ENCODE results near the gene RFXANK.
A peak's percentile ranks its signal among the peaks of the same experiment; 100 is the strongest.
"Not testable (repeated sequence)": the region's sequence is repeated elsewhere in the genome, so short reads cannot be mapped to it uniquely, and the experiment has no call there.

RFXANK gene

GRCh38 chr19:19170053-19170872 is 21.8 kb upstream of the RFXANK start, which contains the start of gene MEF2B:
Gene MEF2B (minus strand): TSS chr19:19170263. CDS start chr19:19150735, 19,528 bp downstream.
- peak; percentile 47 for DNase-seq (ENCODE audit: low read depth)

DNA sequence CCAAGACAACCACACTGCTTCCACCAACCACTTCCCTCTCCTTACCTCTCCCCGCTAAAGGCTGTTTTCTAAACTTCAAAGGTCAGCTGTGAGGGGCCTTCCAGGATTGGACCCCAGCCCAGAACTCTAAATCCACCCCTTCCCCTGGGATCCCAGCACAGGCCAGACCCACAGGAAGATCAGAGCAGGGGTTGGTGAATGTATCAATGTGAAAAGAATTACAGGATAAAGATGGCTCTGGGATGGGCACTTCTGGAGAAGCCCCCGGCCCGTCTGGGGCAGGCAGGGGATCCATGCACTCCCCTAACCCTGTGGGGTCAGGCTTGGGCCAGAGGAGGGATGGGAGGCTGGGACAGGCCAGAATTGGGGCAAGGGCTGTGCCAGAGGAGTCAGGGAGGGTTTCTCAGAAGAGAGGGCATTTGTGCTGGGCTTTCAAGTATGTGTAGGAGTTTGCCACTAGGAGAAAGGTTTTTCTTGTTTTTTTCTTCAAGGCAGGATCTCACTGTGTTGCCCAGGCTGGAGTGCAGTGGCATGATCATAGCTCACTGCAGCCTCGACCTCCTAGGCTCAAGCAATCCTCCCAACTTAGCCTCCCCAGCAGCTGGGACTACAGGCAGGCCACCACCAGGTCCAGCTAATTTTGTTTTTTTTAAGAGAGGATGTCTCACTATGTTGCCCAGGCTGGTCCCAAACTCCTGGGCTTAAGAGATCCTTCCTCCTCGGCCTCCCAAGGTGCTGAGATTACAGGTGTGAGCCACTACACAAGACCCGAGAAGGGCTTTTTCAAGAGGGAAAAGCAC is 21.0 kb upstream of the RFXANK start:
- peak; percentile 63 for DNase-seq (ENCODE audit: low read depth)

DNA sequence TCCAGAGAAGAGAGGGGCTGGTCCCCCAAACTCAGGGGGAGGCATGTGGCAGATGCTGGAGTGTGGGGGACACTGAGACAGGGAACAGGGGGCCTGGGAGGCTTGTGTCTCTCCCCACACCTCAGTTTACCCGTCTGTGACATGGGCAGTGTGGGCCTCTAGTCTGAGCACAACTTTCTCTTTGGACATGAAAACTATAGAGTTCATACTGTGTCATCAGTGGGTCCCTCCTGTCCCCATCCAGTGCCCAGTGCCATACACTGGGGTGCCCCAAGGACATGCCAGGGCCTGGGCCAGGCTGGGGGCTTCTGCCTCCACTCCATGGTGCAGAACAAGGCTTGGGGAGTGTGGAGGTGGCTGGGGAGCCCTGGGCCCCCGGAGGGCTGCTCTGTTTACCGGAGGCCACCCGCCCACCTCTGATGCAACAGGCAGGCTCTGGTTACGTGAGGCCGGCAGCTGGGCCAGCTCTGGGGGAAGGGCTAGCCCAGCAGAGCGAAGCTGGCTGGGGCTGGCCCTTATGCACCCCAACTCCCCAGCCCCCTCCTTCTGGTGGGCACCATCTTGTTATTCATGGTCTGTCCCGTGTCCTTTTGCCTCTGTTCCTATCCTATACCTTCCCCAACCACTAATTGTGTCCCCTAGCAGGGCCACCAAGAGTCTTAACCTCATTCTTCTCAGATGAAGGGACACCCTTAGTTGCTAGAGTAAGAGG is 20.1 kb upstream of the RFXANK start:
- DNase-seq (ENCODE audit: low read depth) = peak; percentile 71

DNA sequence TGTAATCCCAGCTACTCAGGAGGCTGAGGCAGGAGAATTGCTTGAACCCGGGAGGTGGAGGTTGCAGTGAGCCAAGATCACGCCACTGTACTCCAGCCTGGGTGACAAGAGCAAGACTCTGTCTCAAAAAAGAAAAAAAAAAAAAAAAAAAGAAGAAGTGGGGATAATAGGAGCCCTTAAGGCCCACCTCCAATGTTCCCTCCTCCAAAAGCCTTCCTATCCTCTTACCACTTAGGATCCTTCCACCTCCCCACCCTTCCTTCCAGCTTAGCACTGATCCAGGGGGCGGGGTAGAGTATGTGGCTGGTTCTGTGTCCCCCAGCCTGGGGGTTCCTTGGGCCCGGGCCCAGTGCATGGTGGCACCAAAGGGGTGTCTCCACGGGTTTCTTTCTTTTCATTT is 18.8 kb upstream of the RFXANK start:
- DNase-seq (ENCODE audit: low read depth) = not testable (repeated sequence)

- DNase-seq (ENCODE audit: low read depth) = no peak
Measured at GRCh38 chr19:19176950-19177349, 15.1 kb upstream of the RFXANK start.

DNA sequence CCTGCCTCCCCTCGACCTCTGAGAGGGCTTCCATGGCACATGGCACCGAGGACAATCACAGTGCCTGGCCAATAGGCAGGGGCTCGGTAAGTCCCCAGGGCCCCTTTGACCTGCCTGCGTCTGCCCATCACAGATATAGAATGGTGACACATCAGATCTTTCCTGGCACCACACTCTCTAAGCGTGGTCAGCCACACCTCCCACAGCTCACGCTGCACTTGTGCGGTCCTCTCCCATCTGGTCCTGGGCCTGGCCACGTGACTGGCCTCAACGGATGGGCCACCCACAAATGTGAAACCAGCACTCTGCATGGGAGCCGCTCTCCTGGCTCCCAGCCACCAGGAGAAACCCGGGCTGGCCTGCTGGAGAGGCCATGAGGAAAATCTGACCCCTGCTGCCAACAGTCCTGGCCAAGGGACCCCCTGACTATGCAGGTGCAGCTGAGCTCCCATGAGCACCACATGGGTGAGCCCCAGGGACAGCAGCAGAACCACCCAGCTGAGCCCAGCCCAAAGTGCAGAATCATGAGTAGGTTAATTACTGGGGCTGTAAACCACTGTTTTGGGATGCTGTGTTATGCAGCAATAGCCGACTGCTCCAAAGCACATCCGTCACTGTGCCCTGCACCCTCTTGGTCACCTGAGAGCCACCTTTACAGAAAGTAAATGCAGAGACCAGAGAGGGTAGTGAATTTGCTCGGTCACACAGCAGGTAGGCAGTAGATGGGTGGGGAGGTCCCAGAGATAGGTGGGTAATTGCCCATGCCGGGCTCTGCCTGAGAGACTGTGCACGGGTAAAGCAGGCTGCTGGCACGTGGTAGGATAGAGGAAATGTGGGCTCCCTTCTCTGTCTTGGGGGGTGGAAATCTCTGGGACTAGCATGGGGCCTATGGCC is 12.3 kb upstream of the RFXANK start:
- no peak for DNase-seq (ENCODE audit: low read depth)

- DNase-seq (ENCODE audit: low read depth) = no peak
Measured at GRCh38 chr19:19181488-19181998, 10.5 kb upstream of the RFXANK start.

DNA sequence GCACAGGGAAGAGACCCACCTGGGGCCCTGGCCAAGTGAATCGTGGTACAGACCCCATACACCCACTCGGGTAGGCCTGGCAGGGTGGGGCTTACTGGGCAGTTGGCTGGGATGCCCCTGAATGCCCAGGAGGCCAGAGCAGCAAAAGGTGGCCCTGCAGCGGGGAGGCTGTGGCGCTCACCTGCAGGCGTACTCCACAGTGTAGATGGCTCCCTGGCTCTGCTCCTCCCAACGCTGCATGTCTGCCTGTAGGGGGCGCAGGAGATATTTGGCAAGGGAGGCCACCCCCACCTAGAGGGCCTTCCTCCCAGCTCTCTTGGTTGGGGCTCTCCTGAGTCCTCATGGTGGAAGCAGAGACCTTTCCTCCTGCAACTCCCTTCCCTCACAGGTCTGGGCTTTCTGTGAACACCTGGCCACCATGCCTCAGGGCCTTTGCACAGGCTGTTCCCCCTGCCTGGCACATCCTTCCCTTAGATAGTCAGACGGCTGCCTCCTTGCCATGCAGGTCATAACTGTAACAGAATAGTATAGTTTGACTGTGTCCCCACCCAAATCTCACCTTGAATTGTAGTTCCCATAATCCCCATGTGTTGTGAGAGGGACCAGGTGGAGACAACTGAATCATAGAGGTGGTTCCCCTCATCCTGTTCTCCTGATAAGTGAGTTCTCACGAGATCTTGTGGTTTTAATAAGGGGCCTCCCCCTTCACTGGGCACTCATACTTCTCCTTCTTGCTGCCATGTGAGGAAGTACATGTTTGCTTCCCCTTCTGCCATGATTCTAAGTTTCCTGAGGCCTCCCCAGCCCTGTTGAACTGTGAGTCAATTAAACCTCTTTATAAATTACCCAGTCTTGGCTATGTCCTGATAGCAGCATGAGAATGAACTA is 6.0 kb upstream of the RFXANK start:
- DNase-seq (ENCODE audit: low read depth) = no peak

DNA sequence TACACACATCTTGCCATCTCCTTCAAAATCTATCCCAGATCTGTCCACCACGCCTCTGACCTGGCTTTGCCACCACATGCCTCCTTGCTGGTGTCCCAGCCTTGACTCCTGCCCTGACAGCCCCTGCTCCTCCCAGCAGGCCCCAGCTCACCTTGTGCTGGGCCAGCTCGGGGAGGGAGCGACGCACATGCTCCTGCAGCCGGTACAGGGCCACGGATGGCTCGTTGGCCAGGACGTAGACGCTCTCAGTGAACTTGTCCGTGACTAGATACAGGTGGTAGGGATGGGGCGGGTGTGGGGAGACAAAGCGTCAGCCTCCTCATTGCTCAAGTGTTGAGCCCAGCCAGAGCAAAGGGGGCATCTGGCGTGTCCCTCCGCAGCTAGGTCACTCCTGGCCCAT is 5.3 kb upstream of the RFXANK start:
- no peak for DNase-seq (ENCODE audit: low read depth)

DNA sequence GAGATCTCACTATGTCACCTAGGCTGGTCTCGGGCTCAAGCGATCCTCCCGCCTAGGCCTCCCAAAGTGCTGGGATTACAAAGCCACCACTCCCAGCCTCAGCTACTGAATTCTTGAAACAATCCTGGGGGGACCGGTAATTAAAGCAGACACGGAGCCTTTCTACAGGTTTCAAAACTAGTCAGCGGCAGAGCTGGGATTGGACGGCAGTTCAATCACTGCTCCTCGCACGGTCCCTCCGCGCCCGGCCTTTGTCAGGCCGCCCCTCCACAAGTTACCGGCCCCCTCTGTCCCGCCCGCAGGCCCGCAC is 335 bp upstream of the RFXANK start:
- DNase-seq (ENCODE audit: low read depth) = no peak

- no peak for DNase-seq (ENCODE audit: low read depth)
Measured at GRCh38 chr19:19192910-19193423, 909 bp downstream of the RFXANK start.

- DNase-seq (ENCODE audit: low read depth) = no peak
Measured at GRCh38 chr19:19193926-19194325, 1.9 kb downstream of the RFXANK start.

GRCh38 chr19:19201697-19202630 is 9.9 kb downstream of the RFXANK start:
- no peak for DNase-seq (ENCODE audit: low read depth)

- no peak for DNase-seq (ENCODE audit: low read depth)
Measured at GRCh38 chr19:19202707-19203011, 10.6 kb downstream of the RFXANK start.

- peak; percentile 86 for DNase-seq (ENCODE audit: low read depth)
Measured at GRCh38 chr19:19203012-19203856, 11.2 kb downstream of the RFXANK start, which contains the start of gene NR2C2AP. Gene NR2C2AP (minus strand): TSS chr19:19203414. CDS start chr19:19203060, 354 bp downstream.

- no peak for DNase-seq (ENCODE audit: low read depth)
Measured at GRCh38 chr19:19204181-19204580, 12.1 kb downstream of the RFXANK start.

DNA sequence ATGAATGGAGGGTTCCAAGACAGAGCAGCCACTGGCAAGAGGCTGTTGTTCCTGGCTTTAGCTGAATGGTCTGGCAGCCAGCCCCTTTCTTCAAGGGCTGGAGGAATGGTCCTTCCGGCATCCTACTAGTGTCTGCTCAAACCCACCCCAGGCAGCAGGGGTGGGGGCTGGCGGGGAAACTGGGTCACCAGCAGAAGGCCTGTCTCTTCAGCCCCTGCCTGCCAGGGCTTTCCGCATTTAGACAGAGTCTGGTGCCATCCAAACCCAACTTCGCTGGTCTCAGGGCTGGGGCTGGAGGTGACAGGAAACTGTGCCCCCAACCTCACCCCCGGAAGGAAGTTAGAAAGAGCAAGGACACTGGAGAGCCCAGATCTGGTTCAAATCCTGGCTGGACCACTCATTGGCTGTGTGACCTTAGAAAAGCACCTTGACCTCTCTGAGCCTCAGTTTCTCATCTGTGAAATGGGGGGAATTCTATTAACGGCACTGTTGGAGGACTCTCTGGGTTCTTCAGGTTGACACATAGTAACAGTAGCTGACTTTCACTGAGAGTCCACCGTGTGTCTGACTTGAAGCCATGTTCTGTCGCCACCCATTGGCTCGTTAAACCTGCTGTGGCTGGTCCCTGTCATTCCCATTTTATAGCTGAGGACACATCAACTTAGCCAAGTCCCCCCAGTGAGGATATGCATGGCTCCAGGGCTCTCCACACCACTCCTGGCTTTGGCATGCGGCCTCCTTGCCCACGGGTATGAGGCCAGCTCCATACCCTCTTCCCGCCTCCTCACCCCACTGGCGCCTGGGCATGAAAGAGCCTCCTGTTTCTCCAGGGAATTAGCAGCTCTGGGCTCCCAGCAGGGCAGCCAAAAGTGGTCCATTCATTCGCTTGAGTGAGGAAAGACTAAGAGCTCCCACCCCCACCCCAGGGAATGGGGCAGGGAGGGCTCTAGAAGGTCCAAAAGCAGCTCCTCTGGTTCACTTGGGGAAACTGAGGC is 13.7 kb downstream of the RFXANK start:
- DNase-seq (ENCODE audit: low read depth) = no peak

Measured in fibroblast of the conjunctiva (primary cell).